KMS-11 (cell line): Measurements from ENCODE around the gene NRXN3.

Experiments
- H2AFZ ChIP-seq: fragments of 200-600 bp; sonication (generic); 2 replicates; pipeline ENCODE4 v1.6.1; 2016; ENCODE audit warnings: antibody characterized with exemption, mixed run types, low read depth
- H3K27ac ChIP-seq: fragments of 200-600 bp; sonication (generic); 2 replicates; pipeline ENCODE4 v1.6.1; 2016; ENCODE audit warnings: mild to moderate bottlenecking, mixed run types
- H3K27me3 ChIP-seq: fragments of 200-600 bp; sonication (generic); 2 replicates; pipeline ENCODE4 v1.6.1; 2017; ENCODE audit warnings: mild to moderate bottlenecking, low read depth, mixed run types, moderate library complexity; ENCODE audit not compliant: insufficient read depth
- H3K36me3 ChIP-seq: fragments of 200-600 bp; sonication (generic); 2 replicates; pipeline ENCODE4 v1.6.1; 2017; ENCODE audit warnings: mild to moderate bottlenecking, mixed run types; ENCODE audit not compliant: insufficient read depth
- H3K4me1 ChIP-seq: fragments of 200-600 bp; sonication (generic); 2 replicates; pipeline ENCODE4 v1.6.1; 2016; ENCODE audit warnings: mild to moderate bottlenecking, low read depth, mixed run types; ENCODE audit not compliant: poor library complexity, severe bottlenecking
- H3K4me2 ChIP-seq: fragments of 200-600 bp; sonication (generic); 2 replicates; pipeline ENCODE4 v1.7.0; 2016; ENCODE audit warnings: mild to moderate bottlenecking, mixed run types
- H3K4me3 ChIP-seq: fragments of 200-600 bp; sonication (generic); IDR thresholded peaks from 2 replicates; pipeline ENCODE4 v1.6.1; 2017; ENCODE audit warnings: low read depth, low read length, mixed read lengths; ENCODE audit not compliant: insufficient read depth
- H3K79me2 ChIP-seq: fragments of 200-600 bp; sonication (generic); 2 replicates; pipeline ENCODE4 v1.6.1; 2016; ENCODE audit warnings: low read depth, mixed run types; ENCODE audit not compliant: insufficient read depth
- H3K9ac ChIP-seq: fragments of 200-600 bp; sonication (generic); 2 replicates; pipeline ENCODE4 v1.6.1; 2016; ENCODE audit warnings: mild to moderate bottlenecking, mixed run types
- H4K20me1 ChIP-seq: fragments of 200-600 bp; sonication (generic); 2 replicates; pipeline ENCODE4 v1.6.1; 2016; ENCODE audit warnings: mild to moderate bottlenecking, mixed run types; ENCODE audit not compliant: insufficient read depth
- CTCF ChIP-seq: fragments of 200-600 bp; sonication (generic); conservative IDR thresholded peaks from 2 replicates; pipeline ENCODE4 v1.6.1; 2017; ENCODE audit warnings: low read depth, mild to moderate bottlenecking, antibody characterized with exemption, low read length, moderate library complexity, mixed read lengths

NRXN3 gene

DNA sequence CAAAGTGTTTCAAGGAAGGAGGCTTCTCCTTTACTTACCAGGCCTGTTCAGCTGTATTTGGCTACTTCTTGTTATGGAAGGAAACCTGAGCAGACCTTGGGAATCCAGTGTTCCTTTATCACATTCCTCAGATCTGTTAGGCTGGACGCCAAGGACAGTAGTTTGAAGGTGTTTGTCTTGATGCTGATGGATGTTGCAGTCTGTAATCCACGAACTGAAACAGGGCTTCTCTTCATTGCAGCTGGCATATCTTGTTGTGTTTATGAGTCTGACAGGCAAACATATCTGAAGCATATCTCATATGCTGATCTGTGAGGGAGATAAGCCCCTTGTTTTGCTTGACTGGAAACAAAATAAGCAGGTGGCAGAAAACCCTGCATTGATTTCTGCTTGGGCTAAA lies 904.3 kb downstream of the NRXN3 start:
- Histone ChIP-seq H3K4me3 (no peak overlapping the region), H3K4me1 (no peaks in the 10 kb centered on the region), H3K36me3 (no peaks in the 10 kb centered on the region), H3K27me3 (no peaks in the 10 kb centered on the region), H3K27ac (no peak overlapping the region), H3K79me2 (no peaks in the 10 kb centered on the region), H3K4me2 (no peak overlapping the region), H3K9ac (no peak overlapping the region), H2AFZ (no peak overlapping the region), H4K20me1 (no peaks in the 10 kb centered on the region)
- no peak for TF ChIP-seq CTCF

GRCh38 chr14:79076428-79076827 lies 906.3 kb downstream of the NRXN3 start:
- Histone ChIP-seq H3K79me2 (no peaks in the 10 kb centered on the region), H2AFZ (no peak overlapping the region), H3K4me2 (no peak overlapping the region), H3K36me3 (no peaks in the 10 kb centered on the region), H3K27me3 (no peaks in the 10 kb centered on the region), H3K27ac (no peak overlapping the region), H3K4me3 (no peak overlapping the region), H3K9ac (no peak overlapping the region), H3K4me1 (no peaks in the 10 kb centered on the region), H4K20me1 (no peaks in the 10 kb centered on the region)
- no peak for TF ChIP-seq CTCF

DNA sequence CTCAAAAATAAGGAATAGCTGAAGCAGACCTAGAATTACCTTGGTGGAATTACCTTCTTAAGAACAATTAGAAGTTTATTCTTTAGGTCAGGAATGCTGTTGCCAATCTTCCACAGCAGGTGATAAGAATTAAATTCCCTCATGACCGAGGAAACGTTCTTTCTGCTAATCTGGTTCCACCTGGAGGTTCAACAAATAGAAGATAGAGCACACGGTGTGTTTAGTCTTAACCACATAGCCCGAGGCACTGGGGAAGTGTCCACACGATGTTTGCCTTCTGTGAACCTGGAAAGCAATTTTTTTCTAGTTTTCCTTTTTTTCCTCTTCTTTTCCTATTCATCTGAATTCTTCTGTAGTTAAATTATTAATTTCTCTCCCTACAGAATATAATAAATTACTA lies 906.9 kb downstream of the NRXN3 start:
- H3K79me2 ChIP-seq, result no peaks in the 10 kb centered on the region
- no peak overlapping the region for H3K4me3 ChIP-seq
- no peak overlapping the region for H3K9ac ChIP-seq
- no peak overlapping the region for H2AFZ ChIP-seq
- H3K36me3 ChIP-seq, result no peaks in the 10 kb centered on the region
- H3K27ac ChIP-seq, result no peak overlapping the region
- no peaks in the 10 kb centered on the region for H3K27me3 ChIP-seq
- H4K20me1 ChIP-seq, result no peaks in the 10 kb centered on the region
- no peak for TF ChIP-seq CTCF
- no peaks in the 10 kb centered on the region for H3K4me1 ChIP-seq
- no peak overlapping the region for H3K4me2 ChIP-seq

DNA sequence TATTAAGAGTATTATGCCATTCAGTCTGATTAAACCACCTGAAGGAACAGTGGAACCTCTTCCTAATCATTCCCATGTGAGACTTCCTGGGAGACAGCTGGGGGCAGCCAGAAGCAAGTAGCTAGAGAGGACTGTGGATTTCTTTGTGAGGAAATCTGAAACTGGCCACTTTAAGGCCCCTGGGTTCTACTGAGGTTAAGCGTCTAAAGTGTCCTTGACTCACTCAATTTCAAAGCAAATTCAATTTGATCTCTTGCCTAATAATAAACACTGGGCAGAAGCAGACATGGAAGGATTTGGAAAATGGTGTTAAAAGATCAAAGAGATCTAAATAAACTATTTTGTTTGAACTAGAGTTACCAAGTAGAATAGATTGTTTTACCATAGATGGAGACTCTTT lies 909.9 kb downstream of the NRXN3 start:
- no peak overlapping the region for H3K27ac ChIP-seq

More for the DNA sequence above, 909.9 kb downstream of the NRXN3 start:
- H3K27me3 ChIP-seq, result no peaks in the 10 kb centered on the region
- no peaks in the 10 kb centered on the region for H3K4me1 ChIP-seq
- no peak overlapping the region for H3K9ac ChIP-seq
- H4K20me1 ChIP-seq, result no peaks in the 10 kb centered on the region
- no peaks in the 10 kb centered on the region for H3K36me3 ChIP-seq
- H3K4me3 ChIP-seq, result no peak overlapping the region
- no peak overlapping the region for H2AFZ ChIP-seq
- H3K79me2 ChIP-seq, result no peaks in the 10 kb centered on the region
- no peak overlapping the region for H3K4me2 ChIP-seq
- no peak for TF ChIP-seq CTCF
